Measurements from ENCODE around the gene ARHGDIG.

ARHGDIG gene

DNA sequence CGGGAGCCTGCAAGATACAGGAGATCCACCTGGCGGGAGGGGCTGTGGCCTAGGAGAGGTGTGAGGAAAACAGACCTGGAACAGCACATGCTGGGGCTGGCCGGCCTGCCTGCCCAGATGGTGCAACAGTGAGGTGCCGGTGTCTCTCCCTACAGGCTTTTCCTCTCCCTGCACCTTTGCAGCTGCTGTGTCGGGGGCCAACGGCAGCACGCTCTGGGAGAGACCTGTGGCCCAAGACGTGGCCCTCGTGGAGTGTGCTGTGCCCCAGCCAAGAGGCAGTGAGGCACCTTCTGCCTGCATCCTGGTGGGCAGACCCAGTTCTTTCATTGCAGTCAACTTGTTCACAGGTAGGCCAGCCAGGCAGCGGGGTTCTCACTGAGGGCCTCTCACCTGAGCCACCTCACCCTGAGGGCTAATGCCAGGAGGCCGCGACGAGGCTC is 20.6 kb upstream of the ARHGDIG start:
- no peaks in the 10 kb centered on the region for H3K27me3 ChIP-seq (ENCODE audit: low read depth, low read length)
- no peaks in the 10 kb centered on the region for H4K20me1 ChIP-seq (ENCODE audit: insufficient read depth, low read length)
- H2AFZ ChIP-seq (ENCODE audit: low read depth, low read length): no peak overlapping the region
- no peak overlapping the region for H3K9ac ChIP-seq (ENCODE audit: low read length)
- H3K79me2 ChIP-seq (ENCODE audit: low read length): no peaks in the 10 kb centered on the region
- H3K9me3 ChIP-seq (ENCODE audit: insufficient read depth, low read length): no peaks in the 10 kb centered on the region
- H3K27ac ChIP-seq (ENCODE audit: low read length): no peak overlapping the region
- H3K4me2 ChIP-seq (ENCODE audit: low read length): no peak overlapping the region
- TF ChIP-seq, protein P1, sequence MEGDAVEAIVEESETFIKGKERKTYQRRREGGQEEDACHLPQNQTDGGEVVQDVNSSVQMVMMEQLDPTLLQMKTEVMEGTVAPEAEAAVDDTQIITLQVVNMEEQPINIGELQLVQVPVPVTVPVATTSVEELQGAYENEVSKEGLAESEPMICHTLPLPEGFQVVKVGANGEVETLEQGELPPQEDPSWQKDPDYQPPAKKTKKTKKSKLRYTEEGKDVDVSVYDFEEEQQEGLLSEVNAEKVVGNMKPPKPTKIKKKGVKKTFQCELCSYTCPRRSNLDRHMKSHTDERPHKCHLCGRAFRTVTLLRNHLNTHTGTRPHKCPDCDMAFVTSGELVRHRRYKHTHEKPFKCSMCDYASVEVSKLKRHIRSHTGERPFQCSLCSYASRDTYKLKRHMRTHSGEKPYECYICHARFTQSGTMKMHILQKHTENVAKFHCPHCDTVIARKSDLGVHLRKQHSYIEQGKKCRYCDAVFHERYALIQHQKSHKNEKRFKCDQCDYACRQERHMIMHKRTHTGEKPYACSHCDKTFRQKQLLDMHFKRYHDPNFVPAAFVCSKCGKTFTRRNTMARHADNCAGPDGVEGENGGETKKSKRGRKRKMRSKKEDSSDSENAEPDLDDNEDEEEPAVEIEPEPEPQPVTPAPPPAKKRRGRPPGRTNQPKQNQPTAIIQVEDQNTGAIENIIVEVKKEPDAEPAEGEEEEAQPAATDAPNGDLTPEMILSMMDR (IDR thresholded peaks at IDR 0.05; ENCODE audit: low read depth, low read length): no peak
- TF ChIP-seq EZH2phosphoT487 (IDR thresholded peaks at IDR 0.05; ENCODE audit: low read depth): no peak
- no peak overlapping the region for H3K4me3 ChIP-seq (ENCODE audit: low read length)
- no peaks in the 10 kb centered on the region for H3K36me3 ChIP-seq (replicated peaks; ENCODE audit: low read depth, low read length)
- peaks cover 20% of the 10 kb centered on the region for H3K4me1 ChIP-seq (ENCODE audit: low read length)

DNA sequence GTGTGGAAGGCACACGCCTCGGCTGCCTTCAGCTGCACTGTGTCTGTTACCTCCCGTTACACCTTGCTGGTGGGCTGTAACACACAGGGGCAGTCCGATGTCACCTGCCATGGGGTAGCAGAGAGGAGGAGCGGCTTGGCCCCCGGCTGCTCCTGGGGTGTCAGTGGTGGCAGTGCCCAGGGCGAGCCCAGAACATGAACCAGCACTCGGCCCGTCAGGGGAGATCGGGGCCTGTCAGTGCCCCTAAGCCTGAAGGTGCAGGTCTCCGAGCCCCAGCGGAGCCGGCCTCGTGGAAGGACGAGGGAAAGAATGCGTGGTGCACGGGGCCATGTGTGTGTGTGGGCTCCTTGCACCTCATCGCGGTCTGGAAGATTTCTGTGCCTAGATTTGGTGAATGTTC is 20.1 kb upstream of the ARHGDIG start:
- Histone ChIP-seq H3K36me3 (replicated peaks; ENCODE audit: low read depth, low read length) (no peaks in the 10 kb centered on the region), H3K27me3 (ENCODE audit: low read depth, low read length) (no peaks in the 10 kb centered on the region)

DNA sequence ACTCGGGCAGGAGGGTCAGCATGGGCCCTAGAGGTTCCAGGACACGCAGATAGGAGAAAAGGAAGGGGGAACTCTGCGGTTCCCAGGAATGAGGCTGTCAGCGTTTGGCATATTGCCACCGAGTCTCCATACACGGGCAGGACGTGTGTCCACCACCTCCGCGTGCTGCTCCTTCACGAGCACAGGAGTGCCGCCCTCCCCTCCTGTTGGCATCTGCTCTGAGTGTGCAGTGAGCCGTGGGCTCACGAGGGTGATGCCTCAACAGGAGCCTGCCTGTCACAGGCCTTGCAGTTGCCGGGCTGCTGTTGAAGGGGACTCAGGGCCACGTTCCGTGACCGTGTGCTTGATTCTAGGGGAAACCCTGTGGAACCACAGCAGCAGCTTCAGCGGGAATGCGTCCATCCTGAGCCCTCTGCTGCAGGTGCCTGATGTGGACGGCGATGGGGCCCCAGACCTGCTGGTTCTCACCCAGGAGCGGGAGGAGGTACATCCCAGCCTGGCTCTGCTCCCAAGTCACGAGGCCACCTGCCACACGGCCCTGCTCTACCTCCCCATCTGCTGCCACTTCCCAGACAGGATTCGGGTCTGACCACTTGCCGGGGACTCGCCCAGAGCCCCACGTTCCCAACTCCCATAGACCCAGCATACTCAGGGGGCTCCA is 19.2 kb upstream of the ARHGDIG start:
- Histone ChIP-seq H3K9ac (ENCODE audit: low read length) (peak overlapping the region; percentile 1; the same call in 1 of the 2 replicates), H3K4me3 (ENCODE audit: low read length) (peak overlapping the region; percentile 13; the same call in 1 of the 2 replicates), H3K4me1 (ENCODE audit: low read length) (peaks cover 20% of the 10 kb centered on the region), H3K36me3 (replicated peaks; ENCODE audit: low read depth, low read length) (no peaks in the 10 kb centered on the region), H3K79me2 (ENCODE audit: low read length) (no peaks in the 10 kb centered on the region), H3K27ac (ENCODE audit: low read length) (peak overlapping the region; percentile 39), H4K20me1 (ENCODE audit: insufficient read depth, low read length) (no peaks in the 10 kb centered on the region), H2AFZ (ENCODE audit: low read depth, low read length) (no peak overlapping the region), H3K27me3 (ENCODE audit: low read depth, low read length) (no peaks in the 10 kb centered on the region), H3K4me2 (ENCODE audit: low read length) (peak overlapping the region; percentile 58), H3K9me3 (ENCODE audit: insufficient read depth, low read length) (no peaks in the 10 kb centered on the region)
- TF ChIP-seq EZH2phosphoT487 (IDR thresholded peaks at IDR 0.05; ENCODE audit: low read depth): no peak
- TF ChIP-seq, protein P1 (IDR thresholded peaks at IDR 0.05; ENCODE audit: low read depth, low read length): no peak

More for the DNA sequence above, 20.1 kb upstream of the ARHGDIG start:
- Histone ChIP-seq H3K4me3 (ENCODE audit: low read length) (no peak overlapping the region), H3K9ac (ENCODE audit: low read length) (no peak overlapping the region), H3K9me3 (ENCODE audit: insufficient read depth, low read length) (no peaks in the 10 kb centered on the region), H3K4me2 (ENCODE audit: low read length) (no peak overlapping the region), H3K79me2 (ENCODE audit: low read length) (no peaks in the 10 kb centered on the region), H4K20me1 (ENCODE audit: insufficient read depth, low read length) (no peaks in the 10 kb centered on the region), H3K4me1 (ENCODE audit: low read length) (peaks cover 20% of the 10 kb centered on the region), H2AFZ (ENCODE audit: low read depth, low read length) (no peak overlapping the region), H3K27ac (ENCODE audit: low read length) (no peak overlapping the region)
- TF ChIP-seq, protein P1 (IDR thresholded peaks at IDR 0.05; ENCODE audit: low read depth, low read length): no peak
- TF ChIP-seq EZH2phosphoT487 (IDR thresholded peaks at IDR 0.05; ENCODE audit: low read depth): no peak

GRCh38 chr16:262121-262745 is 18.2 kb upstream of the ARHGDIG start:
- Histone ChIP-seq H3K4me2 (ENCODE audit: low read length) (peak overlapping the region; percentile 58), H3K4me3 (ENCODE audit: low read length) (no peak overlapping the region), H3K79me2 (ENCODE audit: low read length) (no peaks in the 10 kb centered on the region), H4K20me1 (ENCODE audit: insufficient read depth, low read length) (no peaks in the 10 kb centered on the region), H3K27ac (ENCODE audit: low read length) (peak overlapping the region; percentile 39), H2AFZ (ENCODE audit: low read depth, low read length) (no peak overlapping the region), H3K4me1 (ENCODE audit: low read length) (peaks cover 20% of the 10 kb centered on the region), H3K27me3 (ENCODE audit: low read depth, low read length) (no peaks in the 10 kb centered on the region), H3K9ac (ENCODE audit: low read length) (no peak overlapping the region), H3K9me3 (ENCODE audit: insufficient read depth, low read length) (no peaks in the 10 kb centered on the region), H3K36me3 (replicated peaks; ENCODE audit: low read depth, low read length) (no peaks in the 10 kb centered on the region)
- no peak for TF ChIP-seq EZH2phosphoT487 (IDR thresholded peaks at IDR 0.05; ENCODE audit: low read depth)
- TF ChIP-seq, protein P1 (IDR thresholded peaks at IDR 0.05; ENCODE audit: low read depth, low read length): no peak

Measured in OCI-LY3 (cell line).